Aorta (tissue), 5 donors: ENCODE data around the gene KPNA6. TPM values are rescaled to one million over a fixed set of nuclear protein-coding genes. Genes with fewer than 3 reads are reported as not detected.

ENCODE experiments used
- ATAC-seq: fragments of 200-7000 bp; cut with Tn5 transposase; one replicate; pipeline ENCODE4 v1.9.1; 2022; ENCODE audit warnings: moderate library complexity; ENCODE audit not compliant: low FRiP score
- DNase-seq, 2 donors: peaks; one replicate each; pipeline ENCODE4 v3.0.0-alpha.2; 2020
- H3K27ac ChIP-seq, 2 donors: one replicate each; pipeline ENCODE4 v1.5.1; 2013; ENCODE audit warnings: low read length in 2 of 2, mild to moderate bottlenecking in 2 of 2, moderate library complexity in 2 of 2, control low read depth in 1 of 2, inconsistent platforms in 1 of 2, low read depth in 1 of 2
- H3K27me3 ChIP-seq, 2 donors: one replicate each; pipeline ENCODE4 v1.6.1; 2013; ENCODE audit warnings: control low read depth in 1 of 2, low read length in 1 of 2, mild to moderate bottlenecking in 1 of 2, moderate library complexity in 1 of 2; ENCODE audit not compliant: insufficient read depth in 2 of 2, control insufficient read depth in 1 of 2
- H3K36me3 ChIP-seq, 2 donors: one replicate each; pipeline ENCODE4 v1.6.1; 2013; ENCODE audit warnings: control low read depth in 1 of 2, low read length in 1 of 2, mild to moderate bottlenecking in 1 of 2; ENCODE audit not compliant: insufficient read depth in 2 of 2, control insufficient read depth in 1 of 2
- H3K4me1 ChIP-seq, 2 donors: one replicate each; pipeline ENCODE4 v1.6.1; 2013; ENCODE audit warnings: low read length in 2 of 2, control low read depth in 1 of 2, mild to moderate bottlenecking in 1 of 2, moderate library complexity in 1 of 2; ENCODE audit not compliant: insufficient read depth in 2 of 2, control insufficient read depth in 1 of 2
- H3K4me3 ChIP-seq, 2 donors: one replicate each; pipeline ENCODE4 v1.5.1; 2013; ENCODE audit warnings: low read length in 2 of 2, control low read depth in 1 of 2, mild to moderate bottlenecking in 1 of 2
- H3K9me3 ChIP-seq: one replicate; pipeline ENCODE4 v1.6.1; 2013; ENCODE audit warnings: mild to moderate bottlenecking, low read length; ENCODE audit not compliant: control insufficient read depth
- WGBS, 2 donors: extraction: QIAGEN DNeasy Blood & Tissue Kit; methylation state at CpG; one replicate each; pipeline ENCODE4 v1.1.7; 2013; 5-methylcytosine and 5-hydroxymethylcytosine counted together
- intact Hi-C, 2 donors: fragments of 100-400 bp; cut with DNase I; formaldehyde crosslinking; loops; one replicate each; pipeline versions ENCODE4 v1.14.2 to v1.15.0; 2022
- polyA plus RNA-seq, 2 donors: library from polyadenylated mRNA; stranded (reverse); fragments of 200-250 nt; gene quantifications; one replicate each; pipeline ENCODE4 v1.2.3, GENCODE V29; 2013
- total RNA-seq, 2 donors: library from RNA; stranded (reverse); fragmentation: NEBNext Ultra II Directional; extraction: Animal tissue kit (Norgen Biotek cat#: 25700); gene quantifications; one replicate each; pipeline ENCODE4 v1.2.1, GENCODE V29; 2021
- donor health status: healthy with polysubstance abuse.
- donor health status: Bipolar disorder and iron deficiency.
- donor health status: DM: no; HTN: no; CAD: no.
- donor health status: DM: no; HTN: no; CAD: no.
- donor health status: DM: yes; HTN: yes; CAD: no.

KPNA6 gene
- total and polyA plus RNA-seq, 4 donors = 8.8 to 66.2 (median 34.7) TPM

GRCh38 chr1:32170991-32171390 is 63.1 kb downstream of the KPNA6 start:
- Histone ChIP-seq H3K27ac (no peak overlapping the region), H3K4me3 (no peak overlapping the region), H3K27me3 (no peaks in the 10 kb centered on the region), H3K9me3 (no peaks in the 10 kb centered on the region), H3K36me3 (peaks cover 0 to 14% of the 10 kb centered on the region in 2 donors), H3K4me1 (no peaks in the 10 kb centered on the region)
- intact Hi-C loops = no loop called here
- 54 to 63% methylated on average over 4 of the region's 4 CpGs for whole genome bisulfite sequencing, 2 donors
- ATAC-seq (no peak), DNase-seq (no peak)

- DNase-seq (no peak), ATAC-seq (no peak)
- H3K4me1 ChIP-seq = no peaks in the 10 kb centered on the region
- WGBS, 2 donors = 88 to 91% methylated on average over 1 of the region's 1 CpG
- no peak overlapping the region for H3K27ac ChIP-seq
- peaks cover 0 to 12% of the 10 kb centered on the region in 2 donors for H3K36me3 ChIP-seq
- no peak overlapping the region for H3K4me3 ChIP-seq
- no peaks in the 10 kb centered on the region for H3K9me3 ChIP-seq
- H3K27me3 ChIP-seq = no peaks in the 10 kb centered on the region
- intact Hi-C loops = no loop called here
Measured at GRCh38 chr1:32172621-32173245, 64.9 kb downstream of the KPNA6 start.

- Histone ChIP-seq H3K27me3 (no peaks in the 10 kb centered on the region), H3K4me1 (no peaks in the 10 kb centered on the region), H3K27ac (peak overlapping the region; percentile 4 to 89), H3K4me3 (peak overlapping the region; percentile 20 to 21), H3K36me3 (no peaks in the 10 kb centered on the region), H3K9me3 (no peaks in the 10 kb centered on the region)
- 81% methylated on average over 7 of the region's 7 CpGs for WGBS, 2 donors
- intact Hi-C loops = loop anchor here in 1 of 2 donors (5.0 kb wide), 1 partner anchor 71 kb away; the partner anchor contains the start of gene KPNA6
- DNase-seq (no peak), ATAC-seq (no peak)
Measured at GRCh38 chr1:32178380-32179192, 70.7 kb downstream of the KPNA6 start.

- intact Hi-C loops = loop anchor here in 1 of 2 donors (5.0 kb wide), 1 partner anchor 72 kb away; the partner anchor contains the start of gene KPNA6
Measured at GRCh38 chr1:32179193-32179442, 71.3 kb downstream of the KPNA6 start.

GRCh38 chr1:32179443-32180185 is 71.8 kb downstream of the KPNA6 start, which contains the start of gene TXLNA:
TXLNA (plus strand) TSS chr1:32179675; CDS start chr1:32180346, 671 bp downstream.
- H3K9me3 ChIP-seq = no peaks in the 10 kb centered on the region
- intact Hi-C loops = loop anchor here in 1 of 2 donors (5.0 kb wide), 1 partner anchor 72 kb away; the partner anchor contains the start of gene KPNA6
- H3K36me3 ChIP-seq = peaks cover 0 to 2% of the 10 kb centered on the region in 2 donors
- peak within 1 kb of the TSS; percentile 56 for H3K4me3 ChIP-seq
- H3K27ac ChIP-seq = peak within 1 kb of the TSS; percentile 63 to 89
- ATAC-seq (peak; percentile 96), DNase-seq (peak; percentile 97 to 98)
- H3K4me1 ChIP-seq = no peaks in the 10 kb centered on the region
- H3K27me3 ChIP-seq = no peaks in the 10 kb centered on the region
- 1% methylated on average over 55 to 79 of the region's 79 CpGs for WGBS, 2 donors

More at GRCh38 chr1:32179193-32179442, 71.3 kb downstream of the KPNA6 start:
- ATAC-seq (no peak), DNase-seq (no peak)
- no peaks in the 10 kb centered on the region for H3K4me1 ChIP-seq
- no peaks in the 10 kb centered on the region for H3K9me3 ChIP-seq
- no peaks in the 10 kb centered on the region for H3K36me3 ChIP-seq
- 5 to 7% methylated on average over 7 of the region's 7 CpGs for WGBS, 2 donors
- H3K27ac ChIP-seq = peak overlapping the region; percentile 4 to 89
- H3K27me3 ChIP-seq = no peaks in the 10 kb centered on the region
- peak overlapping the region; percentile 20 to 21 for H3K4me3 ChIP-seq

GRCh38 chr1:32180186-32181060 is 72.6 kb downstream of the KPNA6 start:
- H3K4me3 ChIP-seq = peak overlapping the region; percentile 56
- no peaks in the 10 kb centered on the region for H3K27me3 ChIP-seq
- WGBS, 2 donors = 4% methylated on average over 36 of the region's 36 CpGs
- peak overlapping the region; percentile 63 to 88 for H3K27ac ChIP-seq
- DNase-seq (peak; percentile 79 to 88), ATAC-seq (peak; percentile 53)
- no peaks in the 10 kb centered on the region for H3K9me3 ChIP-seq
- H3K36me3 ChIP-seq = peaks cover 0 to 2% of the 10 kb centered on the region in 2 donors
- H3K4me1 ChIP-seq = no peaks in the 10 kb centered on the region
- intact Hi-C loops = no loop called here

- Histone ChIP-seq H3K4me1 (no peaks in the 10 kb centered on the region), H3K36me3 (peaks cover 0 to 3% of the 10 kb centered on the region in 2 donors), H3K4me3 (no peak overlapping the region), H3K9me3 (no peaks in the 10 kb centered on the region), H3K27ac (peak overlapping the region in 1 of 2 donors; percentile 5), H3K27me3 (no peaks in the 10 kb centered on the region)
- intact Hi-C loops = no loop called here
- WGBS, 2 donors = 66 to 69% methylated on average over 9 of the region's 9 CpGs
- ATAC-seq (no peak), DNase-seq (no peak)
Measured at GRCh38 chr1:32181065-32181464, 73.2 kb downstream of the KPNA6 start.

- peaks cover 3 to 4% of the 10 kb centered on the region in 2 donors for H3K36me3 ChIP-seq
- intact Hi-C loops = no loop called here
- no peaks in the 10 kb centered on the region for H3K9me3 ChIP-seq
- H3K4me3 ChIP-seq = no peak overlapping the region
- WGBS, 2 donors = 40 to 44% methylated on average over 5 of the region's 5 CpGs
- H3K27ac ChIP-seq = peak overlapping the region in 1 of 2 donors; percentile 21
- H3K4me1 ChIP-seq = no peaks in the 10 kb centered on the region
- no peak for DNase-seq
- ATAC-seq = no peak
- H3K27me3 ChIP-seq = no peaks in the 10 kb centered on the region
Measured at GRCh38 chr1:32181563-32181962, 73.7 kb downstream of the KPNA6 start.
